Measurements from ENCODE around the gene CHADL.
A peak's percentile ranks its signal among the peaks of the same experiment; 100 is the strongest.

CHADL gene

DNA sequence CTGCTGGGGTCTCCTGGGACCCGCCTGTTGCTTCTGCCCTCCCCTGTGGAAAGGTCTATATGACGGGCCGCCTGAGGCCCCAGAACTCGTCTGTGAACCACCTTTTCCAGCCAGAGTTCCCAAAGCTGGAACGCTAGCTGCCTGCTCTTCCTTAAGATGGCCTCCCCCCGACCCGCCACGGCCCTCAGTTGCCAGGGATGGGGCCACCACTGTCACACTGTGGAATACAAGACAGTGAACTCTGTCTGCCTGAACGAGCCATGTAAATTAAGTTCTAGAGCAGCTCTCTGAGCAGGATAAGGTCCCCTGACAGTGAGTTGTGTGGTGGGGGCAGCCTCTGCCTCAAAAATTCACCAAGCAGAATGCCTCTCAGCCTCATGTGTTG, 10.3 kb downstream of the CHADL start:
- DNase-seq (ENCODE audit: low spot score), result no peak

DNA sequence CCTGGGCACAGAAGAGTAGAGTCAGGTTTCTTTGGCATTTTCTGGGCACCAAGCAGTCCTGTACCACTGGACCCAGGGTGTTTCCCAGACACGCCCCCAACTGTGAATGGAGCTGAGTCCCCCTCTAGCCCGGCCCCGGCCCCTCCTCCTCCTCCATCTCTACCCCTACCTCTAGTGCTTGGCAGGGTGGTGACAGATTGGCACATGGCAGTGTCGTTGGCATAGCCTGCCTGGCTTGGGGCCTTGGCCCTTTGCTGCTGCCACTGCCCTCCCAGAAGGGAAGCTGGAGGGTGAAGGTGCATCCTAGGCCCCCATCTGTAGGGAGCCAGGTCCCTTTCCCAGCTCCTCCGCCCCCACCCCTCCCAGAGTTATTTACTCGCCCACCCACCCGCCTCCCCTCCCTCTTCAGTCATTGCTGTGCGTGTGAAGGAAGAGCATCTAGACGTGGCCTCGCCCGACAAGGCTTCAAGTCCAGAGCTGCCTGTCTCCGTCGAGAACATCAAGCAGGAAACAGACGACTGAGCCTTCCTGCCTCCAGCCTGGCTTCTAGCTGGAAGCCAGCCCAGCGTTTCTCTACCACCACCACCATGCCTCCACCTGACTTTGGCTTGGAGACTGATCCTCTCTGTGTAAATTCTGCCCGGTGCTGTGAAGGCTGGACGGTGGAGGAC, 10.9 kb downstream of the CHADL start:
- peak; percentile 9 for DNase-seq (ENCODE audit: low spot score)

DNA sequence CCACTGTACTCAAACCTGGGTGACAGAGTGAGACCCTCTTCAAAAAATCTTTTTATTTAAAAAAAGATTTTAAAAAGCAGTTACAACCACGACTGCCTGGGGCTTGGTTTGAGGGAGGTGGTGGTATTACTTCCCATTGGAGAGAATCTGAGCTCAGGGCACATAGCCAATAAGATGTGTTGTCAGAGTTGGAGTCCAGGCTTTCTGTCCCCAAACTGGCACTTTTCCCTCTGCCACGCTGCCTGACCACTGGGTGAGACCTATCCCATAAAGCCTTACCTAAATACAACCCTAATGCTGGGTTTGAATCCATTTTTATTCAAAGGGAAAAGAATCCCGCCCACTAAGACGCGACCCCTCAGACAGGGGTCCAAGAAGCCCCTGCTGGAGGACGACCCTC, 11.5 kb downstream of the CHADL start:
- no peak for DNase-seq (ENCODE audit: low spot score)

GRCh38 chr22:41226723-41227655, 13.7 kb downstream of the CHADL start:
- peak; percentile 4 for DNase-seq (ENCODE audit: low spot score)

DNA sequence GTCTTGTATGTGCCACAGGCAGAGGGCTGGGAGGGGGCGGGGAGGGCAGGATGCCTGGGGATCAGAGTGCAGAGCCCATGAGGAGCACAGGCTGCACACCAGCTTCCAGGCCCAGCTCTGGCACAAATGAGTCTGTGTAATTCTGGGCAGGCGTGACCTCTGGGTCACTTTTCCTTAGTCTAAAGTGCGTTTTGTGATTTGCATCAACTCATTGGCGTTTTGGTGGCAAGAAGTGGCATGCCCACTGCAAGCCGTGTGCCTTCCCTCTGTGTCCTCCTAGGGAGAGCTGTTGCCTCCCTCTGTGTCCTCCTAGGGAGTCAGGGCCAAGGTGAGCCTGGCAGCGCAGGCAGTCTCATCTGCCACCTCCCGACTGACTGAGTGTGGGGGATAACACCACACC, 17.2 kb downstream of the CHADL start:
- peak; percentile 3 for DNase-seq (ENCODE audit: low spot score)

DNA sequence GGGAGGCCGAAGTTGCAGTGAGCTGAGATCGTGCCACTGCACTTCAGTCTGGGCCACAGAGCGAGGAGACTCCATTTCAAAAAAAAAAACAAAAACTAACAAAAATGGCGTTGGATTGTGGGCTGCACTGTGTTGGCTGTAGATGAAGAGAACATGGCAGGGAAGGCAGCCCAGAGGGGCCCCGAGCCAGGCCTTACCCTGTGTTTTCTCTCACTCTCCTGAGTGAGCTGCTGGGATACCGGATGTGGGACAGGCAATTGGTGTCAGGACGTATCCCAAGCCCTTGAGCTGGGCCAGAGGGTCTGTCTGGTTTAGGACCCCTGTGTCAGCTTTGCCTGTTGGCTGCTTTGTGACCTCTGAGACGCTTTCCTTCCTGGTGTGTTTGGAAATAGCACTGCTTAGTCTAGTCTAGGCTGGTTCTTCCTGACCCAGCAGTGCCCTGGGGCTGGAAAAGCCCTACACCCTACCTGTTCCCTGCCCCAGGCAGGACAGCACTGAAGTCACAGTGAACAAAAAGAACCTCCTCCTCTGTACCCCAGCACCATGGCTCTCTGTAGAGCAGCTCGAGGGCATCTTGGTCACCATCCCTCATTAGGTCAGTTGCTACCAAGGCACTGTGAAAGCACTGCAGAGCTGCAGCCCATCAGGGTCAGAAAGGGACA, 17.8 kb downstream of the CHADL start:
- peak; percentile 2 for DNase-seq (ENCODE audit: low spot score)

DNA sequence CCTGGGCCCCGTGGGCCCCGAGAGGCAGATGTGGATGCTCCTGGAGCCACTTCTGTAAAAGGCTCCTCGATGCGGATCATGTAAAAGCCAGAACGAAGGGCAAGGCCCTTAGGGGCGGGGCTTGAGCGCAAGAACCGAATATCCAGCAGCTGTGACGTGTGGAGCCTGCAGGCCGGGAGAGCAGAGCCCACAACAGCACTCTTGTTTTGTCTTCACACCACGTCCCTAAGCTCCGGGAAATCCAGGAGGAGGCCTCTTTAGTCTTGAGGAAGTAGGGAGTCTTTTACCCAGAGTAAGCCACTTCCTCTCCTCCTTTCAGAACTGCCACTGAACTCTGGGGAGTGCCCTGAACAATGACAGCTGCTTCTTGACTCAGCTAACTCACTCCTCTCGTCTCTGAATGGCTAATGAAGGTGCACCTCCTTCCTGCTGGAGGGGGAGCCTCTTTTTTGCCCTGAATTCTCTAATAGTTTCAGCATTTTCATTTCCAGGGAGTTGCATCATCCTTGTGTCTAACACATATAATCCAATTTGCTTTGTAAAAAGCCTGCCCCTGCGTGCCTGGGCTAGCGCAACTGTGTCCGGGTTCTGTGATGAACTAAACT, 23.1 kb downstream of the CHADL start:
- DNase-seq (ENCODE audit: low spot score), result peak; percentile 45

GRCh38 chr22:41216984-41217383, 23.7 kb downstream of the CHADL start:
- peak; percentile 11 for DNase-seq (ENCODE audit: low spot score)

DNA sequence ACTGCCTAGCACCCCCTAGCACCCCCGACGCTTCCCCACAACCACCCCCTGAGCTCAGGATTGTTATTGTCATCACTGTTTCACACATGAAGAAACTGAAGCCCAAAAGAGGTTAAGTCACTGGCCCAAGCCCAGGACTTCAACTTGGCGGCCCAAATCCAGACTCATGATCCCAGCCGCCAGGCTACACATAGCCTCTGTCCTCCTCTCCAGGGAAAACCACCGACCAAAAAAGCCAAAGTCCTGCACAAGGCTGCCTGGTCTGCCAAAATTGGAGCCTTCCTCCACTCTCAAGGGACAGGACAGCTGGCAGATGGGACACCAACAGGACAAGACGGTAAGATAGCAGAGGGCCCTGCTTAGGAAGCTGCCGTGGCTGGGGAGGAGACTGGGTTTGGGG, 24.8 kb downstream of the CHADL start:
- DNase-seq (ENCODE audit: low spot score), result no peak

- DNase-seq (ENCODE audit: low spot score), result no peak
Observed at GRCh38 chr22:41215409-41215808, 25.3 kb downstream of the CHADL start.

DNA sequence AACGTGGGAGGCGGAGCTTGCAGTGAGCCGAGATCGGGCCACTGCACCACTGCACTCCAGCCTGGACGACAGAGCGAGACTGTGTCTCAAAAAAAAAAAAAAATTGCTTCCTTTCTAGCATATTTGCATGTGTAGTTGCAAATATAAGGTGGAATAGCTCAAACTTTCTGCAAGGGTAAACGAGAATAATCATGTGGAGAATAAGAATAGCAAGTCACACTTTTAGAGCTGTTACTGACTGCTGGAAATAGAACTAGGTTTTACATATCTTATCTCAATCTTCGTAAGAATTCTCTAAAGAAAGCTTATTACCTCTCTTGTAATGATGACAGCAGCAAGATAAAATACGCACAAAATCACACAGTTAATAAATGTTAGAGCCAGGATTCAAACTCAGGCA, 34.0 kb downstream of the CHADL start:
- DNase-seq (ENCODE audit: low spot score), result no peak

GRCh38 chr22:41204992-41205900, 35.5 kb downstream of the CHADL start, which contains the start of gene L3MBTL2:
Gene L3MBTL2, plus strand, starts transcription at chr22:41205312. Its CDS starts 51 bp downstream, at chr22:41205363.
- DNase-seq (ENCODE audit: low spot score), result peak; percentile 100

DNA sequence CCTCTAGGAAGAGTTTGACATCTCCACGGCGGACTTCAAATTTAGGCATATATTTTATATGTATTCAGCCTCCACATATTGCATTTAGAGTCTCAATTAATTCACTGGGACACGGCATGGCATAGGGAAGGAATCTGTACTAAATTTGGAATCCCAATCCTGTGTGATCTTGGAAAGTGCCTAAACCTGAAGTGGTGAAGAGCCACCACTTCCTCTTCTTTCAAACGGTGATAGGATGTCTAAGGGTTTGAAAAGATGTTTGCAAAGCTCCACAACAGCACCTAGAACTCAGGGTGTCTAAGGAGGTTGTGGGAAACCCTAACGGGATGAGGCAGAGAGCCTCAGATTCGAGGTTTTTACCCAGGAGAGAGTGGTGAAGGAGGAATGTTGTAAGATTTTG, 36.7 kb downstream of the CHADL start:
- no peak for DNase-seq (ENCODE audit: low spot score)

DNA sequence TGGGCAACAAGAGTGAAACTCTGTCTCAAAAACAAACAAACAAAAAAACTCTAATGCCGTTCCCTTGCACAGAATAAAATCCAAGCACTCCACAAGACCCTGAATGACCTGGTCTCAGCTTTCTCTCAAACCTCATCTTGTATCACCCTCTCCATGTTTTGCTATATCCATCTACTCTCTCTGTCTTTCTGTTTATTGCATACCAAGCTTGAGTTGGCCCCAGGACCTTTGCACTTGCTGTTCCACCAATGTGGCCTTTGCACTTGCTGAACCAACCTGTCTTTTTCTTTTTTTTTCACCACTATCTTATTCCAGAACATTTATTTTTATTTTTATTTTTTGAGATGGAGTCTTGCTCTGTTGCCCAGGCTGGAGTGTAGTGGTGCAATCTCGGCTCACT, 37.6 kb downstream of the CHADL start:
- no peak for DNase-seq (ENCODE audit: low spot score)

GRCh38 chr22:41201141-41201540, 39.6 kb downstream of the CHADL start:
- no peak for DNase-seq (ENCODE audit: low spot score)

DNA sequence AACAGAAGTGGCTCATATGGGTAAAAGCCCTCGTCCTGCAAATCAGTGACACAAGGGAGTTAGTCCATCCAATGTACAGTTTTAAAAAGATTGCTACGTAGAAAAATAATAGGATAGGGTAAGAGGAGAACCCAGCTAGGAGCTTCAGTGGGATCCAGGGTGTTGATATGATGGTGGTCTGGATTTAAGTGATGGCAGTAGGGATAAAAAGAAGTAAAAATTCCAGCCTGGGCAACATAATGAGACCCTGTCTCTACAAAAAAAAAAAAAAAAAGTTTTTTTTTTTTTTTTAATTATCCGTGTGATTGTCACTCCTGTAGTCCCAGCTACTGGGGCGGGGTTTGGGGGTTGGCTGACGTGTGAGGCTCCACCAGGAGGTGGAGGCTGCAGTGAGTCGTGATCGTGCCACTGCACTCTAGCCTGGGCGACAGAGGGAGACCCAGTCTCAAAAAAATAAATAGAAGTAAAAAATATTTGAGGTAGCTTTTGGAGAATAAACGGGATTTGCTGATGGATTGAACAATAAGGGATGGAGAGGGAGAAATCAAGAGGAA, 42.6 kb downstream of the CHADL start:
- no peak for DNase-seq (ENCODE audit: low spot score)

GRCh38 chr22:41197038-41197972, 43.4 kb downstream of the CHADL start:
- peak; percentile 97 for DNase-seq (ENCODE audit: low spot score)

DNA sequence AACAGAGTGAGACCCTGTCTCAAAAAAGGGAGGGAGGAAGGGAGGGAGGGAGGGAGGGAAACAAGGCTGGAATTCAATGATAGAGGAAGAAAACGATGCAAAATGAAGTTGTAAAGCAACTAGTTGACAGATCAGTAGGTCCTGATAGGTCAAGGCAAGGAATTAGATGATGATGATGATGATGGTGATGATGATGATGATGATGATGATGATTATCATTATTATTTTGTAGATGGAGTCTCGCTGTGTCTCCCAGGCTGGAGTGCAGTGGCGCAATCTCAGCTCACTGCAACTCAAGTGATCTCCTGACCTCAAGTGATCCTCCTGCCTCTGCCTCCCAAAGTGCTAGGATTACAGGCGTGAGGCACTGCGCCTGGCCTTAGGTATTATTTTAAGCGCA, 46.9 kb downstream of the CHADL start:
- DNase-seq (ENCODE audit: low spot score), result no peak

DNA sequence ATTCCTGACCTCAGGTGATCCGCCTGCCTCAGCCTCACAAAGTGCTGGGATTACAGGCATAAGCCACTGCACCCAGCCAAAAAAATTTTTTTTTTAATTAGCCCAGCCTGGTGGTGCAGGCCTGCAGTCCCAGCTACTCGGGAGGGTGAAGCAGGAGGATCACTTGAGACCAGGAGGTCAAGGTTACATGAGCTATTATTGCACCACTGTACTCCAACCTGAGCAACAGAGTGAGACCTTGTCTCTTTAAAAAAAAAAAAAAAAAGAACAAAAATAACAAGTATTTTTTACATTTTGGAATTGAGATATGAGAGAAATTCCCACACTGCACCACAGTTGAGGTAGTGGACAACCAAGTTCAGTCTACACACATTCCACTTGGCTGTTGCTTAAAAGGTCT, 49.3 kb downstream of the CHADL start:
- DNase-seq (ENCODE audit: low spot score), result no peak

DNA sequence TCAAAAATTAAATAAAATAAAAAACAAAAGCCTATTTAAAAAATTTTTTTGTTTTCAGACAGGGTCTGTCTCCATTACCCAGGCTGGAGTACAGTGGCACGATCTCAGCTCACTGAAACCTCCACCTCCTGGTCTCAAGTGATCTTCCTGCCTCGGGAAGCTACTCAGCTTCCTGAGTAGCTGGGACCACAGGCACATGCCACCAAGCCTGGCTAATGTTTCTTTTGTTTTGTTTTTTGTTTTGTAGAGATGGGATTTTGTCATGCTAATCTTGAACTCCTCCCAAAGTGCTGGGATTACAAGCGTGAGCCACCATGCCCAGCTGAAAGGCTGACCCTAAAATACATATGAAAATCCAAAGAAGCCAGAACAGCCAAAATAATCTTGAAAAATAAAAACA, 56.1 kb downstream of the CHADL start:
- DNase-seq (ENCODE audit: low spot score), result no peak
